Dermis microvascular lymphatic vessel endothelial cell (primary cell): Measurements from ENCODE around the gene ACER3. TPM values are rescaled to one million over a fixed set of nuclear protein-coding genes. Genes with fewer than 3 reads are reported as not detected.
"Not testable (repeated sequence)": the region's sequence is repeated elsewhere in the genome, so short reads cannot be mapped to it uniquely, and the experiment has no call there.

Experiments
- DNase-seq, 2 donors: peaks; one replicate each; pipeline versions ENCODE4 v3.0.0 to v3.0.0-alpha.2; 2010; ENCODE audit warnings: low read depth in 2 of 2
- total RNA-seq: library from RNA; depleted of rRNA; stranded (reverse); fragments of >200 nt; gene quantifications from 2 replicates; pipeline ENCODE4 v1.2.1, GENCODE V29; 2014

Gene ACER3
- total RNA-seq, 1 donor from 2014 or later: 20.0 TPM

DNA sequence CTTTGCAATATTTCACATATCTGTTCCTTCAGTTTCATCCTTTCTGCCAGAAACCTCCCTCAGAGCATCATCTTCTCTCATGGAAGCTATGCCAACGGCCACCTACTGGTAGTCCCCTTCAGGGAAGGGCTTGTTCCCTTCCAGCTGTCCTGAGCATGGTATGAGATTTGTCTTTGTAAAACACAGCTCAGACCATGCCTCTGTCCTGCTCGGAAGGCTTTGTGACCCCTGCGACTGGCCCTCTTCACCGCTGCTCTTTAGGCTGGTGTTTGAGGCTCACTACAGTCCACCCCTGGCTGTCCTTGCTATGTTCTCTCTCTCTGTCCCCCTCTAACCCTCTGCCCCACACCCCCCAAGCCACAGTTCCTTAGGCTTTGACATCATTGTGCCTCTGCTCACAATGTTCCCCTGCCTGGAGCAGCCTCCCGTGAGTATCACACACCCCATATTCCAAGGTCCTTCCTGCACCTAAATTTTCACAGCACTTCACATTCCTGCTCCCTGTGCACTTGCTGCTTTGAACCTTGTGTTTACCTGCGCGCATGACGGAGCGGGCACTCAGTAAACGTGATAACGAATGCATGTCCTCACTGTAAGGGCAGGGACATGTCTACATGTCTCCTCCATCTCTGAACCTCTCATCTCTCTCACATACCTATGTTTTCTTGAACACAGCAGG lies 24.0 kb upstream of the ACER3 start:
- no peak for DNase-seq

DNA sequence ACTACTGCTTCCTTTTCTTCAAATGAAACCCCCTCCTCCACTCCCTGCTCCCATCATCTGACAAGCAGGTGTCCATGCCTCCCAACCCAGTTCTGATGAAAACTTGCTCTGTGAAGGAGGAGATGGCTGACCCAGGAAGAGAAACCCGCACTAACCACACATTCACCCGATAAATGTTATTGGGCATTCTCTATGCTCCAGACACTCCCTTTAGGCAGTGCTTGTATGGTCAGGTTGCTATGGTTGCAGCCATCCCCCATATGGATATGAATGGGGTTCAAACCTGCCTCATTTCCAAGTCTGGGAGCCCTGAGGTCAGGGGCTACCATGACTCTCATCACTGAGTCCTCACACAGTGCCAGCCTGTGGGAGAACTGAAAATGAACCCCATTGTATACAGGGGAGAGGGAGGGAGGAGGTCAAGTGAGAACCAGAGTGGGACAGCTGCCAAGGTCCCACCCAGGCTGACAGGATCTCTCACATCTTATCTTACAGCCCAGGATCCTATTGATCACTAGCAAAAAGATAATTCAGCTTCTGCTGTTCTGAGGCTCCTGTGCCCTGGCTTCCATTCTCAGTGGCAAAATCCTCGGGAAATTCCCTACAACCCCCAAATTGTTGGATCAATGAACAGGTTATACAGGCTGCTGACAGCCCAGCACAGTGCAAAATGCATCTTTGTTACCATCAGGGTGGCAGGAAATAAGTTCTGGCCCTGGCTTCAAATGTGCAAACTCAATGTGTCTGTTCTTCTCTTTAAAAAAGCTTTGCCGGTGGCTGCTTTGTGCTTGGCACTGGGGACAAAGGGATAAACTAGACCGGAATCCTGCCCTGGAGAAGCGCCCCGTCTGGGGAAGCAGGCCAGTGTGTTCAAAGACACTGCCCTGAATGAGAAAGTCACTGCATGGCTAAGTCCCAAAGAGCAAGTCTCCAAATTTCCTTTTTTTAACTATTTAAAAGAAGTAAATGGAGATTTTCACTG lies 22.7 kb upstream of the ACER3 start:
- no peak for DNase-seq

DNA sequence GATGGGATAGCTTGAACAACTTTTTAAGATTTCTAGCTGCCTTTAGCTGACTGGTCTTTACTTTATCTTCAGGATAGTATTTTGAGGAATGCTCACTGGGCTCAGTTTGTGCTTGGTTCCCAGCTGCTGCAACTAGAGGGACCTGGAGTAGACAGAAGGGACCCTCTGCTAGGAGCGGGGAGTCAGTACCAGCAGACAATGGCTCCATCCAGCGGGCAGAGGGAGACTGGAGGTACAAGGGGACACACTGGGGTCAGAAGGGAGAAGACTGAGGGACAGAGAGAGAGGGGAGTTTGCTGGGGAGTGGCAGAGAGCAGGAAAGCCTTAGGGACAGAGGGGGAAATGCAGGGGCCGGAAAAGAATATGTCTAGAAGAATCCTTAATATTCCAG lies 22.0 kb upstream of the ACER3 start:
- DNase-seq: peak in 1 of 2 donors; percentile 70

DNA sequence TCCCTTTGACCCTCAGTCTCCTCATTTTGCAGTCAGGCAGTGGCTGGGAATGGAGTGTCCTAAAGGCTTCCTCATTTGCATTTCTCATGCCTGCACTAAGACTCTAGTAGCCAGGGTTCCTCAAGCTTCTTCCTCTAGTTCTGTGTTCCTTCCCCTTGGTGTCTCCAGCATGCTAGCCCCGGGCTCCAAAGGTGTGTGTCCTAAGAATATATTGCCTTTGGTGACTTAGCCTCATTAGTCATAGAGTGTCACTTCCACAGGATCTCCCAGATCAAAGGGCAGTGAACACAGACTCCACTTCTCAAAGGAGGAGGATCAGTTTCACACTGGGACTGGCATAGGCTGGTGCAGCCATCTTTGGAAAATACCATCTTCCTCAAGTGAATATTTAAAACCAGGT lies 21.4 kb upstream of the ACER3 start:
- DNase-seq: peak in 1 of 2 donors; percentile 46

DNA sequence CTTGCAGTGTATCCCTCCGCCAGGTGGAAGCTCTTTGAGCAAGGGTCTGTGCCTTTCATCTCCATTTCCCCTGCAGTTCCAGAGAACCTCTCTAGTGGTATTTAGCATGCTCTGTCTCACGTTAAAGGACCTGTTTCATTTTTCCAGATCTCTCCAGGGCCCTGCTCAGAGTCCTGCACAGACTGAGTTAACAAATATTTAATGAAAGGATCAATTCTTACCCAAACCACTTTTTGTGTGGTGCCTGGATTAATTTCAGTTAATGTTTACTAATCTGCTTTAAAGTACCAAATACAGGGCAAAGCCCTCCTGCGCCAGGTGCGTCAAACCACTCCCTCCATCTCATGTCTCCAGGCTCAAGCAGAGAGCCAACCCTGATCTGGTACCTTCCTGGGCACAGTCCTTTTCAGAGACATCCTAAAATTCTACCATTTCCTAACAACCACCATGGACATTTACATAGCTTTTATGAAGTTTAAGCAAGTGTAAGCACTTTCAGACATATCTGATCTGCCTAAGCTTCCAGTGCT lies 18.7 kb upstream of the ACER3 start:
- no peak for DNase-seq

DNA sequence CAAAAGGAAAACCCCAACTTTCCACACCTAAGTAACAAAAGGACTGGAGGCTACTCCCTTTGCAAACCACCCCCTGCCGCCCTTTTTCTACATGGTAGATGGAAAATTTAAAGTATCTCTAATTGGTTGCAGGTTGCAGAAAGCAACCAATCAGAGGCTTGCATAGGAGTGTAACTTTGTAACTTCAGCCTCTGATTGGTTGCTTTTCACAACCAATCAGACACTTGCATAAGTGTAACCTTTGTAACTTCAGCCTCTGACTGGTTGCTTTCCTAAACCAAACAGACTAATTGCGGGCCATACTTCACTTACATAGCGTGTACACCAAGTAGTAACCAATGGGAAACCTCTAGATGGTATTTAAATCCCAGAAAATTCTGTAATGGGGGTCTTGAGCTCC lies 16.8 kb upstream of the ACER3 start:
- no peak for DNase-seq

DNA sequence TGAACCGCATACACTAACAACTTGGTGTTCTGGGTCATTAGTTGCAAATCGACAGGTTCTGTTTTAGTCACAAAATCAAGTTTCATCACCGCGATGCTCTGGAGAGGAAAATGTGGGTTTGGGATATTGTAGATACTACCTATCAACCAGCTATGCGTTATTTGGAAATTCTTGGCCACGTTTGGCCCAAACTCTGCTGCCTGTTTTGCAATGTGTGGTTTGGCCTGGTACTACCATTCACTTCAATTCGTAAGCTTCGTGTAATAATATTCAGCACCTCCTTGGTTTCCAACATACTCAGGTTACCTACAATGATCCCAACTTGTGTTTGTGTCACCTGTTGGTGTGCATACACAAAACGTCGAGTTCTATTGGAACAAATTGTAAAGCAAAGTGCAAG lies 16.2 kb upstream of the ACER3 start:
- DNase-seq: no peak

DNA sequence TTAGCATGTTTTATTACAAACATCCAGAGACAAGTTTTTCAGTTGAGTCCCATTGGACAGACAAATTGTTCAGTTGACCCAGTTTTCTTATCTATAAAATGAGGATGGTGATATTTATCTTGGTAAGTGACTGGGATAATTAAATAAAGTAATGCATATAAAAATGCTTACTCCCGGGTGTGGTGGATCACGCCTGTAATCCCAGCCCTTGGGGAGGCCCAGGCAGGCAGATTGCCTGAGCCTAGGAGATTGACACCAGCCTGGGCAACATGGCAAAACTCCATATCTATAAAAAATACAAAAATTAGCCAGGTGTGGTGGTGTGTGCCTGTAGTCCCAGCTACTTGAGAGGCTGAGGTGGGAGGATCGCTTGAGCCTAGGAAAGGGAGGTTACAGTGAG lies 15.6 kb upstream of the ACER3 start:
- DNase-seq: no peak

DNA sequence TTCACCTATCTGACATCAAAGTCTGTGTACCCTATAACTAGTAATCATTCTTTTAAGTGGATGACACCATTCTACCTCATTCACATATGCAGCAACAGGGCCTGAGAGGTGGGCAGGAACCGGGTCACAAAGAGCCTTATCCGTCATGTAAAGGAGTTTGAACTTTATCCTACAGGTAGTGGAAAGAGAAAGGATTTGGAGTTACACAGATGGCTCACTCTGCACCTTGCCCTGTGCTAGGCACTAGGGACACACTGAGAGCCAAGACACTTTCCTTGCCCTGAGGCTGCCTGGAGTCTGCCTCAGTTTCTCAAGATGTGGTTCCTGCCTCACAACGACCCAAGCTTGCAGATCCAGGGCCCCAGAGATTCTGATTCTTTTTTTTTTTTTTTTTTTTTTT lies 14.3 kb upstream of the ACER3 start:
- no peak for DNase-seq

DNA sequence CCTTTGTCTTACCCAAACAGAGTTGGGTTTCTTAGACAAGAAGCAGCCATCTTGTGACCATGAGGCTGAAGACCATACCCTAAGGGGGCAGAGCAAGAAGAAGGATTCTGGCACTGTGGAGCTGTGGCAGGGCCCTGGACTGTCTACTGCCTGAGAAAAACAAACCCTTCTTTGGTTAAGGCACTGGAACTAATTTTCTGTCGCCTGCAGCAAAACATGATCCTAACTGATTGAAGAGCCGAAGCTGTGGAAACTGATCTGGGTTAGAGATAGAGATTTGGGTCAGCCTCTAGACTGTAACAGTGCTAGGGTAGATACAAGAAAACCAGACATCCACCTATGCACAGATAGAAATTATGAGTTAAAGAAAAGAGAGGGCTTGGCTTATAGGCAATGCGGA lies 11.3 kb upstream of the ACER3 start:
- no peak for DNase-seq

DNA sequence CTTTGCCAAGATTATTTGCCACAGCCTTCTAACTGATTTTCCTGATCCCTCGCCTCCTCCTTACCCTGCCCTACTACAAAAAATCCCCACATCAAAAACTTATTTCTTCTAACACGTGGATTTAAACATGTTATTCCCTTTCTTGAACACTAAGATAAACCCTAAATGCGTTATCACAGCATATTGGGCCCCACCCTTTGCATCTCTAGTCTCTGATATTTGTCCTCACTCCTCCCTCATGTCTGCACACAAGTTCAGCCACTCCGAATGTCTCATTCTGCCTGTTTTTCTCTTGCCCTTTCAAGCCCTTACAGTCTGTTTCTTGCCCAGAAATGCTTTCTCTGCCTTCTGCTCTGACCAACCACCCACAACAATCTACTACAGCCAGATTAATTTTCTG lies 10.6 kb upstream of the ACER3 start:
- DNase-seq: no peak

DNA sequence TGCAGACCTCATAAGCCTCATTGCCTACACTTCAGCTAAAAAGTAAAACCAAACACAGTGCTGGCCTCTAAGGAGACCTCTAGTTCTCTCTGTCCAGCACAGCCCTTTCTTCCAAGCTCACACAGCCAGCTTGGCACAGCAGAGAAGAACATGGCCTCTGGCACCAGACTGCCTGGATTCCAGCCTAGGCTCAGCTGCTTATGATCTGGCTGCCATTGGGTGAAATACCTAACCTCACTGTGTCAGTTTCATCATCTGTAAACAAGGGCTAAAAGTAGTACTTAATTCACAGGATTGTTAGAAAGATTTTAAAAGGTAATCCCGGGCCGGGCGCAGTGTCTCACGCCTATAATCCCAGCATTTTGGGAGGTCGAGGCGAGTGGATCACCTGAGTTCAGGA lies 9.9 kb upstream of the ACER3 start:
- no peak for DNase-seq

DNA sequence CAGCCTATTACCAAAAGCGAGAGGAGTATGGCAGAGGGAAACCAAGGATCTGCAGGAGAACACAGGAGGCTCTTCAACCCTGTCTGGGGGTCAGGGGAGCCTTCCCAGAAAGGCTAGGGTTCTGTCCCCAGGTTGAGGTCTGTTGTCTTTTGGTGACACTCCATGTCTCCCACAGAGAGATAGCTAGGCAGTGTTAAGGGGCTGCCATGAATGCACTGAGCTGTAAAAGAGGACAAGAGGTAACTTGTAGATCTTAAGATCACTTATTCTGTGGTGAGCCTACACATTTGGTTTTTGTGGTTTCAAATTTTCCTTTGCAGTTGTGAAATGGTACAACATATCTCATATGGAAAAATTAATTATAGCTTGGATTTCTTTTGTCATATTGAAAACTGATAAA lies 6.0 kb upstream of the ACER3 start:
- no peak for DNase-seq

DNA sequence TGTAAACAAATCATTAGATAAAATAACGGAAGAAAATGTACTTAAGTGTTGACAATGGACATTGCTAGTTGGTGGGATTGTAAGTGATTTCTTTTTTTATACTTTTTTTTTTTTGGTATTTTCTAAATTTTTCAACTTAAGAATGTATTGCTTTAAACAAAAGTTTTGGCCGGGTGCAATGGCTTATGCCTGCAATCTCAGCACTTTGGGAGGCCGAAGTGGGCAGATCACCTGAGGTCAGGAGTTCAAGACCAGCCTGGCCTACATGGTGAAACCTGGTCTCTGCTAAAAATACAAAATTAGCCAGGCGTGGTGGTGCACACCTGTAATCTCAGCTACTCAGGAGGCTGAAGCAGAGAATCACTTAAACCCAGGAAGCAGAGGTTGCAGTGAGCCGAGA lies 5.0 kb upstream of the ACER3 start:
- not testable (repeated sequence) for DNase-seq

DNA sequence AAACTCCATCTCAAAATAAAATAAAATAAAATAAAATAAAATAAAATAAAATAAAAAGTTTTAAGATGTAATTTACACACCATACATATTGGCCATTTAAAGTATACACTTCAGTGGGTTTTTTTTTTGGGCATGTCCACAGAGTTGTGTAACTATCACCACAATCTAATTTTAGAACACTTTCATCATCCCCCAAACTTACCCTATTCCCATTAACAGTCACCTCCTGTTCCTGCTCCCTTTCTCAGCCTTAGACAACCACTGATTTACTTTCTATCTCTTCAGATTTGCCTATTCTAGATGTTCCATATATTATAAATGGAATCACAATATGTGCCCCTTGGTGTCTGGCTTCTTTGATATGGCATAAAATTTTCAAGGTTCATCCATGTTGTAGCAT lies 4.6 kb upstream of the ACER3 start:
- no peak for DNase-seq

DNA sequence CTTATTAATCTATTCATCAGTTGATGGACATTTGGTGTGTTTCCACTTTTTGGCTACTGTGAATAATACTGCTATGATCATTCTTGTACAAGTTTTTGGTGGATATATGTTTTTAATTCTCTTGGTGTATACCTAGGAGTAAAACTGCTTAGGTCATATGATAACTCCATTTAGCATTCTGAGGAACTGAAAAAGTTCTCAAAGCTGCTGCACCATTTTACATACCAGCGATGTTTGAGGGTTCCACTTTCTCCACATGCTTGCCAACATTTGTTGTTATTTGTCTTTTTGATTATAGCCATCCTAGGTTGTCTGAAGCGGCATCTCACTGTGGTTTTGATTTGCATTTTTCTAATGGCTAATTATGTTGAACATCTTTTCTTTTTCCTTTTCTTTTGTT lies 4.1 kb upstream of the ACER3 start:
- DNase-seq: no peak

DNA sequence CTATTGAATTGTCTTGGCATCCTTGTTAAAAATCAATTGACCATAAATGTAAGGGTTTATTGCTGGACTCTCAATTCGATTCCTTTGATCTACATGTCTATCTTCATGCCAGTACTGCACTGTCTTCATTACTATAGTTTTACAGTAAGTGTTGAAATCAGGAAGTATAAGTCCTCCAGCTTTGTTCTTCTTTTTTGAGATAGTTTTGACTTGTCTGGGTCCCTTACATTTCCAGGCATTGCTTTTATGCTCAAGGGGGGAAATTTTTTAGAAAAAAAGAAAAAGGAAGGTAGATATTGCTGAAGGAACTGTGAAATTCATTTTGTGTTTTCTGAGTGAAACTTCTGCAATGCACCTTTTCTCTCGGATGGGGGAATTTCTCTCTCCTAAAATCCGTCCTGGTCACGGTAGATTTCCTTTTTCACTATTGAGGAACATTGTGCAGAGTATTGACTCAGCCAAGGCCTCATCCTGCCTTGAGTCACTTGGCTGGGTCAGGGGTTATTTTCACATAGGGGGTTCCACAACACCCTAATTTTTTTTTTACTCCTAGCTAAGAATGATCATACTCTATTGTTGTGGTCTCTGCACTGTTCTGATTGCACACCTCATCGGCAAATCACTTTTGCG lies 2.8 kb upstream of the ACER3 start:
- DNase-seq: no peak

DNA sequence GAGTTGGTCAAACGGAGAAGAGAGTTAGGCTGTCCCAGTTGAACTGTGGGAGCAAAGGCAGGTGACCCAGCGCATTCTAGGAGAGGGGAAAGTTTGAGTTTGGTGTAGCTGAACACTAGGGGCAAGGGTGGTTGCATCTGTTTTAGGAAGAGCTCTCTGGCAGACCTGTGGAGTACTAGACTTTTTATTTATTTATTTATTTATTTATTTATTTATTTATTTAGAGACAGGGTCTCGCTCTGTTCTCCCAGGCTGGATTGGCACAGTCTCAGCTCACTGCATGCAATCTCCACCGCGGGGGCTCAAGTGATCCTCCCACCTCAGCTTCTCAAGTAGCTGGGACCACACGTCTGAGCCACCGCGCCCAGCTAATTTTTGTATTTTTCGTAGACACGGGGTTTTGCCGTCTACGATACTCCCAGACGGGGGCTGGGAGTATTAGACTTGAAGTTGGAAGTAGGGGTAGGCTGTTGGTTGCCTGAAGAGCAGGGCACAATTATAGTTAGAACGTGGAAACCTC lies 950 bp upstream of the ACER3 start:
- DNase-seq: no peak

DNA sequence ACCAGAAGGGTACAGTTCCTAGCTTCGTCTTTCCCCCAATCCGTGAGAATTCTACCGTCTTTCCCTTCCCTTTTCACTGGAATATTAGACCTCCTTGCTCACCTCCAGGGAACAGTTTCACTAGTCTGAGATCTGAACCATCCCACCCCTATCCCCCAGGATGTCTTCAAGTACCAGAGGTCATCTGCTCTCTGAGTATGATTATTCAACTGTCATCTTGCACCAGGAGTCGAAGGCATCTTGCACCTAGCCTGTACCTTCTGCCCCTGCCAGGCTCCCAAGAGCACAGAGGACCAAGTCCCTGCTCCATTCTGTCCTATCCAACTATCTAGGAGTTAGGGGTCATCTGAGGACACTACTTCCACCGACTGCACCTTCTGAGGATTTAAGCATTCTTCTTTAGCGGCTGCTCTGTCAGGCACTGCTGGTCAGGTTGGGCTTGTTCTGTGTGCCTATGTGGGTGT lies 804 bp downstream of the ACER3 start:
- peak in 1 of 2 donors; percentile 3 for DNase-seq

DNA sequence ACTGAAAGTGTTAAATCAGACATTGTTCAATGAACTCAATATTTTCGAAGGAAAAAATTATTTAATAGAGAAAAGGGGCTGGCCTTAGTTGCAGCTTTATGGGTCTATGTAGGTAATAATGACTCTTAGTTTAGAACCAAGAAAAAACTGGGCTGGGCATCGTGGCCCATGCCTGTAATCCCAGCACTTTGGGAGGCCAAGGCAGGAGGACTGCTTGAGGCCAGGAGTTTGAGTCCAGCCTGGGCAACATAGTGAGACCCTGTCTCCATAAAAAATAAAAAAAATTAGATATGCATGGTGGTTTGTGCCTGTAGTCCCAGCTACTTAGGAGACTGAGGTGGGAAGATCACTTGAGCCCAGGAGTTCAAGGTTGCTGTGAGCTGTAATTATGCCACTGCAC lies 2.1 kb downstream of the ACER3 start:
- DNase-seq: not testable (repeated sequence)

DNA sequence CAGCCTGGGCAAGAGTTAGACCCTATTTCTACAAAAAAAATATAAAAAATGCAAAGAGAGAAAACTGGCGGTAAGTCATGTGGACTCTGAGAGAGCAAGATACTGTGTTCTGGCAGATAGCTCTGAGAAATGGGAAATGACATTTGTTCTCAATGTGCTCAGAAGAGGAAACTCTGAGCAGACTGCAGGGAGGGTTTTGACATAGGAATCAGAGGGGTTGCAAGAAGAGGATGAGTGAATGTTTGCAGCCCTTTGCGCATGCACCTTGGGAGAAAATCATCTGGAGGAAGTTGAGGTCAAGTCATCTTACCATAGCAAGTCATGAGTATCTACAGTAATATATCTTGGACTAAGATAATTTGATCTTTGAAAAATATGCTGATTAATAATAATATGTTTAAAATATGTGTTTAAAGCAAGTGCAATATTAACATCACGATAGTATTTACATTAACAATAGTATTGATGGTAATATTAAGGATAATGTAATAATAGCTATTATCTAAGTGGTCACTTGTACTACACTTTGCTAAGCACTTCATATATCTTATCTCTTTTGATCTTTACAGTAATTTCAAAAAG lies 2.6 kb downstream of the ACER3 start:
- DNase-seq: peak in 1 of 2 donors; percentile 11
